ENCODE measurements around the gene CNTNAP2.

DNA sequence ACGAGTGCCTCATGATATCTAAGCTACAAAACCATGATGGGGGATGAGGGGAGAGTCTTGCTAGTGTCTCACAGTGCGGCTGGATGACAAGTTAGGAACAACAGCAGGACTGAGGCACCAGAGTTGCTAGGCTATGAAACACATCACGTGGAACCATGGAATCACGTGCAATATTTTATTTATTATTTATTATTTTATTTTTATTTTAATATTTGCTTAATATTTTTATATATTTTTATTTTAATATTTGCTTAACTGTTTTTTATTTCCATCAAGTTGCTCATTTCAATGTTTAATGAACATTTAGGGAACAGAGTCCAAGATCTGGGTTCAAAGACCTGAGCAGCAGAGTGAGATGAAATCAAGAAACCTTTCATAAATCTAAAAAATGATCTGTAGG is 614.6 kb downstream of the CNTNAP2 start:
- no peak for TF ChIP-seq GATA2 (IDR thresholded peaks at IDR 0.05; ENCODE audit: low read depth, low read length)
- TF ChIP-seq GATA3 (IDR thresholded peaks at IDR 0.05; ENCODE audit: low read depth, low read length) = no peak
